Stimulated activated CD8-positive, alpha-beta memory T cell treated with anti-CD3 and anti-CD28 coated beads, Interleukin-7, amount 100 ng/mL, for 4 hours (primary cell): ENCODE data around the gene TNS3.

ENCODE experiments used
- DNase-seq, 2 donors: peaks; one replicate each; pipeline ENCODE4 v3.0.0-alpha.2; 2020; ENCODE audit warnings: low read depth in 2 of 2

Gene TNS3

GRCh38 chr7:47540387-47541350, 41.2 kb downstream of the TNS3 start:
- DNase-seq: no peak

GRCh38 chr7:47540053-47540386, 41.9 kb downstream of the TNS3 start:
- no peak for DNase-seq

GRCh38 chr7:47539398-47540052, 42.4 kb downstream of the TNS3 start:
- no peak for DNase-seq

- no peak for DNase-seq
These were observed 43.0 kb downstream of the TNS3 start for GRCh38 chr7:47538846-47539311.

GRCh38 chr7:47537716-47538675, 43.9 kb downstream of the TNS3 start:
- DNase-seq: no peak

- no peak for DNase-seq
These were observed 45.0 kb downstream of the TNS3 start for GRCh38 chr7:47536661-47537611.

GRCh38 chr7:47535704-47536628, 45.9 kb downstream of the TNS3 start:
- DNase-seq: no peak

GRCh38 chr7:47535035-47535703, 46.7 kb downstream of the TNS3 start:
- DNase-seq: no peak

GRCh38 chr7:47534322-47535034, 47.4 kb downstream of the TNS3 start:
- no peak for DNase-seq

GRCh38 chr7:47531584-47532492, 50.1 kb downstream of the TNS3 start:
- no peak for DNase-seq

GRCh38 chr7:47529826-47530555, 51.9 kb downstream of the TNS3 start:
- no peak for DNase-seq

GRCh38 chr7:47529405-47529804, 52.5 kb downstream of the TNS3 start:
- DNase-seq: no peak

GRCh38 chr7:47528471-47528870, 53.4 kb downstream of the TNS3 start:
- DNase-seq: no peak

GRCh38 chr7:47526466-47526865, 55.4 kb downstream of the TNS3 start:
- no peak for DNase-seq

GRCh38 chr7:47525066-47525623, 56.8 kb downstream of the TNS3 start:
- no peak for DNase-seq

GRCh38 chr7:47523401-47523800, 58.5 kb downstream of the TNS3 start:
- DNase-seq: no peak
